Body of pancreas (tissue), 4 donors: Measurements from ENCODE around the gene SNX18. TPM values are rescaled to one million over a fixed set of nuclear protein-coding genes. Genes with fewer than 3 reads are reported as not detected.
"Not testable (repeated sequence)": the region's sequence is repeated elsewhere in the genome, so short reads cannot be mapped to it uniquely, and the experiment has no call there.

Source experiments
- ATAC-seq: fragments of 150-250 bp; one replicate; pipeline ENCODE4 v1.9.1; 2016
- DNase-seq, 4 donors: peaks; one replicate each; pipeline ENCODE4 v3.0.0-alpha.2; 2019
- H3K27ac ChIP-seq, 4 donors: fragments of 200-600 bp; sonication (generic); 1 replicate in 3 of 4; 2 replicates in 1 of 4; pipeline versions ENCODE4 v1.5.1 to v1.6.1; 2016 to 2019; ENCODE audit warnings: mild to moderate bottlenecking in 1 of 4, mixed read lengths in 1 of 4, moderate library complexity in 1 of 4
- H3K27me3 ChIP-seq, 2 donors: fragments of 200-600 bp; sonication (generic); one replicate each; pipeline ENCODE4 v1.6.0; 2016; ENCODE audit warnings: mild to moderate bottlenecking in 1 of 2
- H3K36me3 ChIP-seq, 2 donors: fragments of 200-600 bp; sonication (generic); replicated peaks in 1 of 2; 2 replicates each; pipeline ENCODE4 v1.5.1; 2016; ENCODE audit warnings: low read depth in 2 of 2; ENCODE audit not compliant: insufficient read depth in 1 of 2
- H3K4me1 ChIP-seq: fragments of 200-600 bp; sonication (generic); one replicate; pipeline ENCODE4 v1.6.0; 2016
- H3K4me3 ChIP-seq, 2 donors: fragments of 200-600 bp; sonication (generic); 1 replicate in 1 of 2; 2 replicates in 1 of 2; pipeline ENCODE4 v1.5.1; 2016 to 2019
- H3K9me3 ChIP-seq, 3 donors: fragments of 200-600 bp; sonication (generic); 1 replicate in 2 of 3; 2 replicates in 1 of 3; pipeline ENCODE4 v1.5.1; 2016
- POLR2A ChIP-seq, 3 donors: fragments of 450-650 bp; IDR thresholded peaks; one replicate each; pipeline ENCODE4 v1.6.1; 2016; ENCODE audit warnings: antibody characterized with exemption in 3 of 3, mild to moderate bottlenecking in 2 of 3
- WGBS, 2 donors: methylation state at CpG; one replicate each; pipeline ENCODE4 v1.1.5; 2017; 5-methylcytosine and 5-hydroxymethylcytosine counted together
- intact Hi-C: fragments of 100-400 bp; cut with DNase I; formaldehyde crosslinking; loops from one replicate; pipeline ENCODE4 v1.15.1; 2023
- total RNA-seq, 2 donors: library from RNA; depleted of rRNA; stranded (reverse); fragments of >200 nt; gene quantifications; one replicate each; pipeline ENCODE4 v1.1.0, GENCODE V29; 2016
- TF ChIP-seq, protein P1 (sequence below), 7 experiments: fragments of 450-650 bp in 4 of 7; fragments of 200-600 bp in 3 of 7; sonication (generic) in 3 of 7; IDR thresholded peaks; one replicate each; pipeline ENCODE4 v1.5.1; 2016 to 2019; ENCODE audit warnings: antibody characterized with exemption in 7 of 7

SNX18 gene
- total RNA-seq, 2 donors from 2014 or later, result 22.4 to 24.4 TPM

DNA sequence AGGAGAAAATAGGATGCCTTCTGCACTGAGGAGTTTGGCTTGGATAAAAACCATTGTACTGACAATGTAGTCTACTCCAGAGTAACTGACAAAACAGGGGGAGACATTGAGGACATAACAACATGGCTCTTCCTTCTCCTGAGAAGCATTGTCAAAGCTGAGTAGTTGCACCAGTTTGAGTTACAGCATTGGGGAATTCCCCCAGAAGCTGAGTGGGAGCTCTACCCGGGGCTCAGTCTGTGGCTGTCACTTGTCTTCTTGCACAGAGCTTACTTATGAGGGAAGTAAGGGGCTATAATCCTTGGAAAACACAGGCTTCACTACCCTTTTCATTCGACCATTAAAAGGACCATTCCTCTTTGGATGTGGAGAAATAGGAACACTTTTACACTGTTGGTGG lies 40.9 kb upstream of the SNX18 start:
- ATAC-seq, result no peak
- no peaks in the 10 kb centered on the region for H3K36me3 ChIP-seq
- 57 to 59% methylated on average over 2 of the region's 2 CpGs for WGBS, 2 donors
- DNase-seq, result no peak
- TF ChIP-seq, protein P1, sequence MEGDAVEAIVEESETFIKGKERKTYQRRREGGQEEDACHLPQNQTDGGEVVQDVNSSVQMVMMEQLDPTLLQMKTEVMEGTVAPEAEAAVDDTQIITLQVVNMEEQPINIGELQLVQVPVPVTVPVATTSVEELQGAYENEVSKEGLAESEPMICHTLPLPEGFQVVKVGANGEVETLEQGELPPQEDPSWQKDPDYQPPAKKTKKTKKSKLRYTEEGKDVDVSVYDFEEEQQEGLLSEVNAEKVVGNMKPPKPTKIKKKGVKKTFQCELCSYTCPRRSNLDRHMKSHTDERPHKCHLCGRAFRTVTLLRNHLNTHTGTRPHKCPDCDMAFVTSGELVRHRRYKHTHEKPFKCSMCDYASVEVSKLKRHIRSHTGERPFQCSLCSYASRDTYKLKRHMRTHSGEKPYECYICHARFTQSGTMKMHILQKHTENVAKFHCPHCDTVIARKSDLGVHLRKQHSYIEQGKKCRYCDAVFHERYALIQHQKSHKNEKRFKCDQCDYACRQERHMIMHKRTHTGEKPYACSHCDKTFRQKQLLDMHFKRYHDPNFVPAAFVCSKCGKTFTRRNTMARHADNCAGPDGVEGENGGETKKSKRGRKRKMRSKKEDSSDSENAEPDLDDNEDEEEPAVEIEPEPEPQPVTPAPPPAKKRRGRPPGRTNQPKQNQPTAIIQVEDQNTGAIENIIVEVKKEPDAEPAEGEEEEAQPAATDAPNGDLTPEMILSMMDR (IDR thresholded peaks at IDR 0.05), result no peak
- TF ChIP-seq POLR2A (IDR thresholded peaks at IDR 0.05), result no peak
- no peak overlapping the region for H3K27ac ChIP-seq
- no peaks in the 10 kb centered on the region for H3K4me1 ChIP-seq
- intact Hi-C loops, result no loop called here
- H3K27me3 ChIP-seq, result no peaks in the 10 kb centered on the region
- H3K9me3 ChIP-seq, result no peaks in the 10 kb centered on the region
- H3K4me3 ChIP-seq, result no peak overlapping the region

DNA sequence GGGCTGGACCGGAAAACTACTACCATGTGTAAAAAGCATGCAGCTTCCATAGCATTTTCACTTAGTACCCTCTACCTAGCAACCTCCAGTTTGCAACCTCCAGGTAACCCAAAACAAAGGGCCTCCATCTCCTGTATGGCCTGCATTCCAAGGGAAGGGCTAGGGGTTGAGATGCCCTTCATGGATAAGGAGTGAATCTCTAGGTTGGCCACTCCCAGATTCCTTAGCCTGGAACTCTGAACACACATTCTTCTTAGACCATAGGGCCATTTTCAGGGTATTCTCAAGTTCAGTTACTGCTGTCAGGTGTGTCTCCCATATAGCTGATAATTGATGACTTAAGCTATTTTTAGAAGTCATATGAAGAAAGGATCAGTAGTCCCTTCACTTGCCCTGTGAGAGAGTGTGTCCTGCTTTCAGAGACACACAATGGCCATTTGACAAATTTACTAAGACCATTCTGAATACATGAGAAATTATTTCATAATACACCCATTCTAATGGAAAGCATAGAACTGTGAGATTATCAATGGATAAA lies 39.5 kb upstream of the SNX18 start:
- TF ChIP-seq, protein P1 (IDR thresholded peaks at IDR 0.05), result no peak
- no peak for TF ChIP-seq POLR2A (IDR thresholded peaks at IDR 0.05)
- H3K36me3 ChIP-seq, result no peaks in the 10 kb centered on the region
- H3K4me1 ChIP-seq, result no peaks in the 10 kb centered on the region
- intact Hi-C loops, result no loop called here
- no peaks in the 10 kb centered on the region for H3K9me3 ChIP-seq
- ATAC-seq (no peak), DNase-seq (no peak)
- 75 to 88% methylated on average over 1 of the region's 1 CpG for WGBS, 2 donors
- H3K27me3 ChIP-seq, result no peaks in the 10 kb centered on the region
- no peak overlapping the region for H3K4me3 ChIP-seq
- no peak overlapping the region for H3K27ac ChIP-seq

DNA sequence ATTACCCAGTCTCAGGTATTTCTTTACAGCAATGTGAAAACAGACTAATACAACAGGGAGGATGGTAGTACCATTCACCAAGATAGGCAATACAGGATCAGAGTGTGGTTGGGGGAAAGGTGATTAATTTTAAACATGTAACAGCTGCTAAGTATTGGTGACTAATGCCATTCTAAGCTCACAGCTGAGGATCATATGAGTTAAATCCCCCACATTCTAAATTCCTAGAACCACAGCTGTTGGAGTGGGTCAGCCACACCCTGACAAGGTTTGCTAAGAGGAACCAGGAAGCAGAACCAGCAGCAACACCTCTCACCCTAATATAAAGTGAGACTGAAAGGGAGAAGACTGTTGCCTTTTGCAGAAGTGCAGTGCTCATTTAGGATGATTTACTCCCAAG lies 37.3 kb upstream of the SNX18 start:
- ATAC-seq (no peak), DNase-seq (no peak)
- no peaks in the 10 kb centered on the region for H3K36me3 ChIP-seq
- no peak overlapping the region for H3K27ac ChIP-seq
- no peaks in the 10 kb centered on the region for H3K27me3 ChIP-seq
- no peaks in the 10 kb centered on the region for H3K9me3 ChIP-seq
- no peaks in the 10 kb centered on the region for H3K4me1 ChIP-seq
- no peak for TF ChIP-seq POLR2A (IDR thresholded peaks at IDR 0.05)
- TF ChIP-seq, protein P1 (IDR thresholded peaks at IDR 0.05), result no peak
- intact Hi-C loops, result no loop called here
- H3K4me3 ChIP-seq, result no peak overlapping the region

DNA sequence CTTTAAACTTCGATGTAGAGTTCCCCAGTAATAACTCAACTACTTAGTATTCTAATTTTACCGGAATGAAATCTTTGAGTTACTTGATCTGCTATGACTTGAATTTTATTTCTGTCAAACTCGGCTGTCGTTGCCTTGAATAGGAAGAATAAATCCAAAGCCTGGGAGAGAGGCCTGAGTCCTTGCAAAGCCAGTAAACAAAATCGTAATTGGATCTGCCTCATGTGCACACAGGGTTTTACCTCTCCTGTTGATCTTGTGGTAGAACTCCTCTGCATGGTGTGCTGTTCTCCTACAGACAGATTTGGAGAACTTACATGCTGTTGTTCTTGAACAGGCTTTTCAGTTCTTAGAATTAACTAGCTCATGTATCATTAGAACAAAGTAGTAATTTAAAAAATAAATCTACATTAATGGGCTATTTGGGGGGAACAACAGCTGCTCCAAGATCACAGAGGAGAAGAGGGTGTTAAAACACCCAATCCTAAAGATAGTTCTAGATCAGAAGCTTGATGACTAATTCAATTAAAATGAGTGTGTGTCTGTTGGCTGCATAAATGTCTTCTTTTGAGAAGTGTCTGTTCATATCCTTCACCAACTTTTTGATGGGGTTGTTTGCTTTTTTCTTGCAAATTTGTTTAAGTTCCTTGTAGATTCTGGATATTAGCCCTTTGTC lies 33.2 kb upstream of the SNX18 start:
- no peaks in the 10 kb centered on the region for H3K4me1 ChIP-seq
- no peak overlapping the region for H3K27ac ChIP-seq
- no peaks in the 10 kb centered on the region for H3K27me3 ChIP-seq
- H3K9me3 ChIP-seq, result no peaks in the 10 kb centered on the region
- DNase-seq (no peak), ATAC-seq (no peak)
- 71 to 74% methylated on average over 5 of the region's 5 CpGs for WGBS, 2 donors
- no peaks in the 10 kb centered on the region for H3K36me3 ChIP-seq
- intact Hi-C loops, result no loop called here
- TF ChIP-seq, protein P1 (IDR thresholded peaks at IDR 0.05), result no peak
- TF ChIP-seq POLR2A (IDR thresholded peaks at IDR 0.05), result no peak
- H3K4me3 ChIP-seq, result no peak overlapping the region

DNA sequence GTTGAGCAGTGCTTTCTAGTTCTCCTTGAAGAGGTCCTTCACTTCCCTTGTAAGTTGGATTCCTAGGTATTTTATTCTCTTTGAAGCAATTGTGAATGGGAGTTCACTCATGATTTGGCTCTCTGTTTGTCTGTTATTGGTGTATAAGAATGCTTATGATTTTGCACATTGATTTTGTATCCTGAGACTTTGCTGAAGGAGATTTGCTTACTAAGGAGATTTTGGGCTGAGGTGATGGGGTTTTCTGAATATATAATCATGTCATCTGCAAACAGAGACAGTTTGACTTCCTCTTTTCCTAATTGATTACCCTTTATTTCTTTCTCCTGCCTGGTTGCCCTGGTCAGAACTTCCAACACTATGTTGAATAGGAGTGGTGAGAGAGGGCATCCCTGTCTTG lies 31.9 kb upstream of the SNX18 start:
- H3K27me3 ChIP-seq, H3K36me3 ChIP-seq, H3K27ac ChIP-seq, H3K9me3 ChIP-seq, H3K4me3 ChIP-seq, H3K4me1 ChIP-seq, ATAC-seq, intact Hi-C loops, DNase-seq: not testable (repeated sequence)

DNA sequence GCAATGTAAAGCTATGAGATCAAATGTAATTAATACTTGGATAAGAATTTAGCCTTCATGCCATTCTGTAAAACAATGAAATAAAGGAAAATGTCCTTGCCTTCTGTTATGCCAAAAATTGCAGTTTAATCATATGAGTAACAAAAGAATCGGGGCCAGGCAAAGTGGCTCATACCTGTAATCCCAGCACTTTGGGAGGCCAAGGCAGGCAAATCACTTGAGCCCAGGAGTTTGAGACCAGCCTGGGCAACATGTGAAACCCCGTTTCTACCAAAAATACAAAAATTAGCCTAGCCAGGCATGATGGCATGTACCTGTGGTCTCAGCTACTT lies 27.9 kb upstream of the SNX18 start:
- intact Hi-C loops, H3K36me3 ChIP-seq, ATAC-seq, H3K27ac ChIP-seq, H3K4me1 ChIP-seq, H3K27me3 ChIP-seq, H3K9me3 ChIP-seq, H3K4me3 ChIP-seq, DNase-seq: not testable (repeated sequence)
- 21 to 44% methylated on average over 2 of the region's 2 CpGs for WGBS, 2 donors
